HEK293T (cell line): ENCODE measurements around the gene L3MBTL3.

ENCODE experiments used
- ARNT ChIP-seq: fragments of 450-650 bp; IDR thresholded peaks from 2 replicates; pipeline ENCODE4 v1.6.1; 2017; ENCODE audit warnings: mild to moderate bottlenecking
- BHLHE40 ChIP-seq: fragments of 450-650 bp; IDR thresholded peaks from 2 replicates; pipeline ENCODE4 v1.6.1; 2016; ENCODE audit warnings: mild to moderate bottlenecking, moderate library complexity, borderline replicate concordance
- ELF4 ChIP-seq: fragments of 450-650 bp; IDR thresholded peaks from 2 replicates; pipeline ENCODE4 v1.6.1; 2017; ENCODE audit warnings: antibody characterized with exemption
- FOXA1 ChIP-seq: fragments of 450-650 bp; IDR thresholded peaks from 2 replicates; pipeline ENCODE4 v1.6.1; 2016; ENCODE audit warnings: mild to moderate bottlenecking
- FOXM1 ChIP-seq: fragments of 450-650 bp; IDR thresholded peaks from 2 replicates; pipeline ENCODE4 v1.6.1; 2017; ENCODE audit warnings: mild to moderate bottlenecking, borderline replicate concordance
- HDGF ChIP-seq: fragments of 450-650 bp; IDR thresholded peaks from 2 replicates; pipeline ENCODE4 v1.6.1; 2017; ENCODE audit warnings: antibody characterized with exemption, borderline replicate concordance
- L3MBTL2 ChIP-seq: fragments of 450-650 bp; conservative IDR thresholded peaks from 2 replicates; pipeline ENCODE4 v1.6.1; 2016; ENCODE audit warnings: mild to moderate bottlenecking
- LEF1 ChIP-seq: fragments of 450-650 bp; IDR thresholded peaks from 2 replicates; pipeline ENCODE4 v1.6.1; 2017; ENCODE audit warnings: mild to moderate bottlenecking, borderline replicate concordance
- NFRKB ChIP-seq: fragments of 450-650 bp; IDR thresholded peaks from 2 replicates; pipeline ENCODE4 v1.6.1; 2016; ENCODE audit warnings: mild to moderate bottlenecking, moderate library complexity
- SP1 ChIP-seq: fragments of 450-650 bp; IDR thresholded peaks from 2 replicates; pipeline ENCODE4 v1.6.1; 2017
- SUZ12 ChIP-seq: fragments of 450-650 bp; IDR thresholded peaks from 2 replicates; pipeline ENCODE4 v1.6.1; 2016; ENCODE audit warnings: mild to moderate bottlenecking
- ZNF384 ChIP-seq: fragments of 450-650 bp; IDR thresholded peaks from 2 replicates; pipeline ENCODE4 v1.6.1; 2016
- TF ChIP-seq, protein P1 (sequence below): fragments of 450-650 bp; IDR thresholded peaks from 2 replicates; pipeline ENCODE4 v1.6.1; 2016

DNA sequence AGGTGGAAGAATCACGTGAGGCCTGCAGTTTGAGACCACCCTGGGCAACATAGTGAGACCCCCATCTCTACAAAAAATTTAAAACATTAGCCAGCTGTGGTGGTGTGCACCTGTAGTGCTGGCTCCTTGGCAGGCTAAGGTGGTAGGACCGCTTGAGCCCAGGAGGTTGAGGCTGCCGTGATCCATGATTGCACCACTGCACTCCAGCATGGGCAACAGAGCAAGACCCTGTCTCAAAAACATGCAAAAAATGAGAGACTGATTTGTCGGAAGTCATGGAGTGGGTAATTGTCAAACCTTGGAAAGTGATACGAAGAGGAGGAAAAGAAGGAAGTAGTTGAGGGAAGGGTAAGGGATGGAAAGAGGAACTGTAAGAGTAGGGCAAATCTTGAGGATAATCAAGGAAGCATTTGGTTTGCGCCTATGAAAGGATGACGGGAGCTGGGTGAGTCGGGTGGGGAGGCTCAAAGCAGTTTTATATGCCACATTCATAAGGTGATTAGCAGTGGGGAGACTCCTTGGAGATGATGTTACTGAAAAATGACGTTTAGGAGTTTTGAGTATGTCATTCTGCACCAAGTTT is 14.5 kb downstream of the L3MBTL3 start:
- TF ChIP-seq SP1 (no peak), ARNT (no peak), LEF1 (no peak), FOXA1 (no peak), ZNF384 (no peak), L3MBTL2 (no peak), SUZ12 (no peak), FOXM1 (no peak), BHLHE40 (no peak), NFRKB (no peak), HDGF (no peak), ELF4 (no peak)
- TF ChIP-seq, protein P1, sequence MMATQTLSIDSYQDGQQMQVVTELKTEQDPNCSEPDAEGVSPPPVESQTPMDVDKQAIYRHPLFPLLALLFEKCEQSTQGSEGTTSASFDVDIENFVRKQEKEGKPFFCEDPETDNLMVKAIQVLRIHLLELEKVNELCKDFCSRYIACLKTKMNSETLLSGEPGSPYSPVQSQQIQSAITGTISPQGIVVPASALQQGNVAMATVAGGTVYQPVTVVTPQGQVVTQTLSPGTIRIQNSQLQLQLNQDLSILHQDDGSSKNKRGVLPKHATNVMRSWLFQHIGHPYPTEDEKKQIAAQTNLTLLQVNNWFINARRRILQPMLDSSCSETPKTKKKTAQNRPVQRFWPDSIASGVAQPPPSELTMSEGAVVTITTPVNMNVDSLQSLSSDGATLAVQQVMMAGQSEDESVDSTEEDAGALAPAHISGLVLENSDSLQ: no peak
